Memory B cell (primary cell): ENCODE measurements around the gene REEP3.
"Not testable (repeated sequence)": the region's sequence is repeated elsewhere in the genome, so short reads cannot be mapped to it uniquely, and the experiment has no call there.

Experiments used
- ATAC-seq: fragments of 150-1000 bp; cut with Tn5 transposase; 2 replicates; pipeline ENCODE4 v1.10.0; 2021; ENCODE audit warnings: low read depth, mild to moderate bottlenecking, moderate library complexity
- DNase-seq, 2 donors: peaks; one replicate each; pipeline ENCODE4 v3.0.0; 2022; ENCODE audit warnings: low spot score in 2 of 2
- H3K27ac Mint-ChIP-seq: one replicate; pipeline ENCODE4 v1.8.0; 2022; ENCODE audit warnings: mild to moderate bottlenecking, moderate library complexity, mixed read lengths
- H3K27me3 Mint-ChIP-seq: one replicate; pipeline ENCODE4 v1.8.0; 2022; ENCODE audit warnings: mixed read lengths
- H3K36me3 Mint-ChIP-seq: one replicate; pipeline ENCODE4 v1.8.0; 2022; ENCODE audit warnings: mild to moderate bottlenecking, mixed read lengths
- H3K4me1 Mint-ChIP-seq: one replicate; pipeline ENCODE4 v1.8.0; 2022; ENCODE audit warnings: mixed read lengths
- H3K4me3 Mint-ChIP-seq: one replicate; pipeline ENCODE4 v1.8.0; 2022; ENCODE audit warnings: mild to moderate bottlenecking, moderate library complexity, mixed read lengths
- H3K9me3 Mint-ChIP-seq: one replicate; pipeline ENCODE4 v1.8.0; 2022; ENCODE audit warnings: mixed read lengths

REEP3 gene

DNA sequence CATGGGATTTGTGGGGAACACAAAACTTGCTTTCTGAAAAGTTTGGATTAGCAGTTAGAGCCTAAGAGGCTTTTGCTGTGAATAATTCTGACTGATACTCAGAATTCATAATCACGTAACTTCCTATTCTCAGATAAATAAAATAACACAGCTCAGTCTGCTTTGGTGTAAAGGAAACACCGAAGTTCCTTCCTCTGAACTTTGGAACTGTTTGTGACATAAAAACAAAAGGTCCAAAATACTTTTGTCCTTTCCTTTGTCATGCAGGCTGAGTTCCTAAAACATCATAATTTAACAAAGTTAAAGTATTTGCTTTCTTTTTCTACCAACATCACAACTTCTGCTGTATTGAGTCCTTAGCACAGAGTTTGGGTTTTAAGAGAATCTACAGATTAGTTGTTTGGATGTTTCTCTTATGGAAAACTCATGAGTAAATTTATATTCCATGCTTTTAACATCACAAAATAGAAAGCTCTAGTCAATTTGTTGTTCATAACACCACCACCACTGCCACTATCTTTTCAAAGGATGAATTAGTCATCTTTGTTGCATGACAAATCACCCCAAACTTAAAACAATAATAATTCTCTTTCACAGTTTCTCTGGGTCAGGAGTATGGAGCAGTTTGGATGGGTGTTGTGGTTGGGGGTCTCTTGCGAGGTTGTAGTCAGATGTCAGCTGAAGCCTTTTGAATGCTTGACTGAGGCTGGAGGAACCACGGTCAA lies 123.4 kb downstream of the REEP3 start:
- no peaks in the 10 kb centered on the region for H3K9me3 Mint-ChIP-seq
- H3K4me3 Mint-ChIP-seq = no peak overlapping the region
- no peaks in the 10 kb centered on the region for H3K4me1 Mint-ChIP-seq
- H3K36me3 Mint-ChIP-seq = no peaks in the 10 kb centered on the region
- ATAC-seq (no peak), DNase-seq (no peak)
- peaks cover 2% of the 10 kb centered on the region for H3K27me3 Mint-ChIP-seq
- H3K27ac Mint-ChIP-seq = no peak overlapping the region

DNA sequence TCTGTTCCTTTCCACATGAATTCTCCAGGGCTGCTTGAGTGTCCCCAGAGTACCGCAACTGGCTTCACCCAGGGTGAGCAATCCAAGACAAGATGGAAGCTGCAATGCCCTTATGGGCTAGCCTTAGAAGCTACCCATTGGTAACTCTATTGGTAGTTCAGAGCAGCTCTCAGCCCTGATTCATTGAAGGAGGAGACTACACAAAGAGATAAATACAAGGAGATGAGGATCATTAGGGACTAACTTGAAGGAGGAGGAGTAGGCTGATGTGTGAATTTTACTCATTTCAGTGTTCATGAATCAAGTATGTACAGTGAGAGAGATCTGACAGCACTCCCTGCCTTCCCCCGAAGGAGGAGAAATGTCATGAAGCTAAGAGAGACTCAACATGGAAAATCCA lies 124.0 kb downstream of the REEP3 start:
- no peaks in the 10 kb centered on the region for H3K4me1 Mint-ChIP-seq
- ATAC-seq (no peak), DNase-seq (no peak)
- H3K27me3 Mint-ChIP-seq = peaks cover 2% of the 10 kb centered on the region
- H3K27ac Mint-ChIP-seq = no peak overlapping the region
- no peak overlapping the region for H3K4me3 Mint-ChIP-seq
- H3K9me3 Mint-ChIP-seq = no peaks in the 10 kb centered on the region
- no peaks in the 10 kb centered on the region for H3K36me3 Mint-ChIP-seq

DNA sequence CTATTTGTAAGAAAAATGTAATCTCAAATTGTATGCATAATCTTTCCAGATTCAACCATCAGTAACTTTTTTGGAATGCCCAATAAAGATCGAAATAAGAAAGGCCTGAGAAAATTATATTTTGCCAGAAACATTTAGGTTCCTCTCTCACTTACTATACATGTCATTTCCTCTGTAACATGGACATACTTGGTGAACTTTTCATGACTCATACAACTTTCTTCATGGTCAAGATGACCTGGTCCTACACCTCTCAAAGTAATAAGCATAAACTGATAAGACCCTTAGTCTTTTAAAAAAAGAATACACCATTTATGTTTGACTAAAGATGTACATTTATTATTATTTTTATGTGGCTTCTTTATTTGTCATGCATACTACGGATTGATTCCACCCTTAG lies 125.3 kb downstream of the REEP3 start:
- ATAC-seq (no peak), DNase-seq (no peak)
- no peaks in the 10 kb centered on the region for H3K4me1 Mint-ChIP-seq
- H3K4me3 Mint-ChIP-seq = no peak overlapping the region
- H3K9me3 Mint-ChIP-seq = no peaks in the 10 kb centered on the region
- H3K27me3 Mint-ChIP-seq = peaks cover 4% of the 10 kb centered on the region
- no peak overlapping the region for H3K27ac Mint-ChIP-seq
- no peaks in the 10 kb centered on the region for H3K36me3 Mint-ChIP-seq

DNA sequence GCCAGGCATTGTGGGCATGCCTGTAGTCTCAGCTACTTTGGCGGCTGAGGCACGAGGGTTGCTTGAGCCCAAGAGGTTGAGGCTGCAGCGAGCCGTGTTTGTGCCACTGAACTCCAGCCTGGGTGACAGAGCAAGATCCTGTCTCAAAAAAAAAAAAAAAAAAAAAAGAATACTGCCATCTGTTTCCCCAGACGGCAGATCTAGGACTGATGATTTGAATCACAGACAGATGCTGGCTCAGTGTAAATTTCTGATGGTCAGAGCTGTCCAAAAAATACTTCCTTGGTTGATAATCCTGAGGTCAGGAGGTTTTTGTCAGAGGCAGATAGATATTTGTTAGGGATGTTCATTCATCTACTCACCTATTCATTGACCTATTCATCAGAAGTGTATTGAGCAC lies 130.7 kb downstream of the REEP3 start:
- Mint-ChIP-seq H3K27me3 (peaks cover 4% of the 10 kb centered on the region), H3K36me3 (peaks cover 2% of the 10 kb centered on the region), H3K4me1 (no peaks in the 10 kb centered on the region), H3K4me3 (no peak overlapping the region), H3K9me3 (no peaks in the 10 kb centered on the region), H3K27ac (no peak overlapping the region)
- ATAC-seq = no peak
- DNase-seq = no peak

DNA sequence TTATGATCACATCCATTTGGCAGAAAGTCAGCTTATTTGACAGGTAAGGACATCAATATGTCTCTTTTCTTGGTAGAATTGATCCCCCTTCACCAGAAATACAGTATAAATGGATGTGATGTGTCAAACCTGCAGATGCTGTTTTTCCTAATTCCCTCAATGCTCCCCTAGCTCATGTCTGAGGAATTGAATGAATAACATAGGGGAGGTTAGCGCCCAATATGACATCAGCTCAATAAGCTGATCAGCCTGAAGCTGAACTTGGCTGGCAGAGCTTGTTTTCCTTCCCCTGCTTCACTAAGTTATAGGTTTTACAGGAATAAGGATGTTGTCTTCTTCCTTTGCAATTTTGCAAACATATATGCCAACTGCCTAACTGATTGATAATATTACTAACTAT lies 132.5 kb downstream of the REEP3 start:
- H3K36me3 Mint-ChIP-seq = peaks cover 2% of the 10 kb centered on the region
- no peak overlapping the region for H3K4me3 Mint-ChIP-seq
- peaks cover 2% of the 10 kb centered on the region for H3K27me3 Mint-ChIP-seq
- H3K27ac Mint-ChIP-seq = no peak overlapping the region
- DNase-seq = no peak
- H3K4me1 Mint-ChIP-seq = no peaks in the 10 kb centered on the region
- H3K9me3 Mint-ChIP-seq = no peaks in the 10 kb centered on the region
- no peak for ATAC-seq

DNA sequence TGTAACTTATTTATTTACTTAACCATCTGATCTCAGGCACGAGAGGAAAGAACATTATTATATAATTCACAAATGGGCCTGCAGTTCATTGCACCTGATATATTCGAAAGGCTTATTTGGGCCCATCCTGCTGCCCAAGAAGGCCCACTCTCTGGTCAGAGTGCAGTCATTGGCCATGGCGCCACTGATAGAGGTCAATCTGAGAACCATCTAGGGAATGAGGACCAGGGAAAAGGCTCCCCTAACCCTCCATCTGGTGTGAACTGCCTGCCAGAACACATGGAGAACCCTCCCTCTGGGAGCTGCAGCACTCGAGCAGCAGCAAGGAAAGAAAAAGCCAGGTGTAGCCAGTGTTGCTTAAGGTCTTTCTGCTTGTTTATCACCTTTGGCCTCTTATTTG lies 136.6 kb downstream of the REEP3 start:
- Mint-ChIP-seq H3K4me3 (no peak overlapping the region), H3K36me3 (peaks cover 2% of the 10 kb centered on the region), H3K9me3 (no peaks in the 10 kb centered on the region), H3K4me1 (no peaks in the 10 kb centered on the region), H3K27ac (no peak overlapping the region), H3K27me3 (no peaks in the 10 kb centered on the region)
- ATAC-seq (no peak), DNase-seq (no peak)

DNA sequence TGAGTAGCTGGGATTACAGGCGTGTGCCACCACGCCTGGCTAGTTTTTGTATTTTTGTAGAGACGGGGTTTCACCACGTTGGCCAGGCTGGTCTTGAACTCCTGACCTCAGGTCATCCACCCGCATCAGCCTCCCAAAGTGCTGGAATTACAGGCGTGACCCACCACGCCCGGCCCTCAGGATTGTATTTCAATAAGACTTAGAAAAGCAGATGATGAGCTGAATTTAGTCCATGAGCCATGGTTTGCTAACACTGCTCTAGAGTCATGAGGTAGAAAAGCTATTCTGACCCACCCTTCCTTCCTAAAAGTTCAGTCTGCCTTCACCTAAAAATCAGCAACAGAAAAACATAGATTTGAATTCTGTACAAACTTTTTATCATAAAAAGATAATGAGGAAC lies 139.7 kb downstream of the REEP3 start:
- not testable (repeated sequence) for H3K27me3 Mint-ChIP-seq, H3K36me3 Mint-ChIP-seq, H3K9me3 Mint-ChIP-seq, ATAC-seq, H3K27ac Mint-ChIP-seq, H3K4me1 Mint-ChIP-seq, DNase-seq, H3K4me3 Mint-ChIP-seq

DNA sequence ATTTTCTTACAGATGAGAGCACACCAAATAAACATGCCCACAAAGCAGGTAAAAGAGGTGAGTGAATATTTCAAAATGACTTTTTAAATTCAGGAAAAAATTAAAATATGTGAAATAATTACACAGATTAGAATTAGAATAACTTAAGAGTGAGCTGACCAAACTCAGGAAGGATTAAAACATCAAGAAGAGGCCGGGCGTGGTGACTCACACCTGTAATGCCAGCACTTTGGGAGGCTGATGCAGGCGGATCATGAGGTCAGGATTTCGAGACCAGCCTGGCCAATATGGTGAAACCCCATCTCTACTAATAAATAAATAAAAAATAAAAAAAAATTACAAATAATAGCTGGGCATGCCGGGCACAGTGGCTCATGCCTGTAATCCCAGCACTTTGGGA lies 140.1 kb downstream of the REEP3 start:
- Mint-ChIP-seq H3K4me3 (no peak overlapping the region), H3K27me3 (no peaks in the 10 kb centered on the region), H3K9me3 (no peaks in the 10 kb centered on the region), H3K27ac (no peak overlapping the region), H3K4me1 (no peaks in the 10 kb centered on the region), H3K36me3 (no peaks in the 10 kb centered on the region)
- DNase-seq = no peak
- ATAC-seq = no peak

- Mint-ChIP-seq H3K9me3 (no peaks in the 10 kb centered on the region), H3K4me3 (no peak overlapping the region), H3K36me3 (no peaks in the 10 kb centered on the region), H3K4me1 (no peaks in the 10 kb centered on the region), H3K27ac (no peak overlapping the region), H3K27me3 (no peaks in the 10 kb centered on the region)
- DNase-seq = no peak
- ATAC-seq = no peak
Observed at GRCh38 chr10:63664341-63664885, 143.2 kb downstream of the REEP3 start.

DNA sequence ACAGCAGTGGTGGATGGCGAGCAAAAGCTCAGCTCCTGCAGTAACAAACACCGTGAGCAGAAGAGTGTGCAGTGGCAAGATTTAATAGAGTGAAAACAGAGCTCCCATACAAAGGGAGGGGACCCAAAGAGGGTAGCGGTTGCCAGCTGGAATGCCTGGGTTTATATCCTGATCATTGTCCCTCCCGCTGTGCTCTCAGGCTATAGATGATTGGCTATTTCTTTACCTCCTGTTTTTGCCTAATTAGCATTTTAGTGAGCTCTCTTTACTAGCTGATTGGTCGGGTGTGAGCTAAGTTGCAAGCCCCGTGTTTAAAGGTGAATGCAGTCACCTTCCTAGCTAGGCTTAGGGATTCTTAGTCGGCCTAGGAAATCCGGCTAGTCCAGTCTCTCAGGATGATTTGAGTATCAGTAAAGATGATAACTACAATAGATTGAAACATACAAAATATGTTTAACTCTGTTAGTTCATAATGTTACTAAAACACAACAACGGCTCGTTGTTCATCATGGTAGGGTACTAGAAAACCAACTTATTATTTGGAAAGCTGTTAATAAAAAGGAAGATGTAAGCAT lies 143.9 kb downstream of the REEP3 start:
- H3K27ac Mint-ChIP-seq, H3K4me1 Mint-ChIP-seq, ATAC-seq, H3K36me3 Mint-ChIP-seq, H3K9me3 Mint-ChIP-seq, H3K27me3 Mint-ChIP-seq, DNase-seq, H3K4me3 Mint-ChIP-seq: not testable (repeated sequence)

DNA sequence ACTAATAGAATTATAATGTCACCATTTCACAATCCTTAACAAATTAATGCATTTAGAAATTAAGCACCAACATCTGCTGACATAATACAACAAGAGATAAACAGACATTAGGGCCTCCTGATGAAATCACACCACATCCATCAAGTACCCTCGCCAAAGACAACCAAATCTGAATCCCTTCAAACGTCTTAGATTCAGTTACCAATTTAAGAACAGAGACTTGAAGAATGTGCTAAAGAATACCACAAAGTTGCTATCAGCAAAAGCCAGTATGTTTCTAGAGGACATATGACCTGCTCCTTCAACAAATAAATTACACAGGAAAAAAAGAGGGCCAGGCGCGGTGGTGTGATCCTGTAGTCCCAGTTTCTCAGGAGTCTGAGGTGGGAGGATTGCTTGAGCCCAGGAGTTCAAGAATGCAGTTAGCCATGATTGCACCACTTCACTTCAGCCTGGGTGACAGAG lies 144.5 kb downstream of the REEP3 start:
- Mint-ChIP-seq H3K27ac (no peak overlapping the region), H3K36me3 (no peaks in the 10 kb centered on the region), H3K9me3 (no peaks in the 10 kb centered on the region), H3K27me3 (no peaks in the 10 kb centered on the region), H3K4me3 (no peak overlapping the region), H3K4me1 (peaks cover 5% of the 10 kb centered on the region)
- ATAC-seq (no peak), DNase-seq (no peak)

DNA sequence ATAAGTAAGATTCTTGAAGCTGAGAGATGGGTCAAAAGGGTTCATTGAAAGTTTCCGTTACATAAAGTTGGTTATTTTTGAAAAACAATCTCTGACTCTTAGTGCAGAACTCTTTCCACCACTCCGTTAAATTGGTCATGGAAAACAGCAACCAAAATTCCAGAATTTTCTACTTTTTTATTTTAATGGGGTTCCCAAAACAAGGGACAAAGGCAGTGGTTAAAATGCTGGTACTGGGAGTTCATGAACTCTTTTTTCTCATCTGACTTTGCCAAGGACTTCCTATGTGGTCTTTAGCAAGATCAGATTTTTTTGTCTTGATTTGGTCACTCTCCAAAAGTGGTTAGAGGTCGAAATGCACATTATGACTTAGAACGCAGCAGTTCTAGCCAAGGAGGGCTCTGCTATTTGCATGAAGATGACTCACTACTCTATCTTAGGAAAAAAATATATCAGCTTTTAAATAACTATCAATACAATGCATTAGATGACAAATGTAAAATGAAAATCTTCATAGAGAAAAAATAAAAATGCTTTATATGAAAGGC lies 145.7 kb downstream of the REEP3 start:
- Mint-ChIP-seq H3K27ac (no peak overlapping the region), H3K27me3 (peaks cover 3% of the 10 kb centered on the region), H3K4me3 (no peak overlapping the region), H3K9me3 (no peaks in the 10 kb centered on the region), H3K36me3 (no peaks in the 10 kb centered on the region), H3K4me1 (peaks cover 5% of the 10 kb centered on the region)
- ATAC-seq = no peak
- DNase-seq = no peak

GRCh38 chr10:63667596-63668480 lies 146.6 kb downstream of the REEP3 start:
- Mint-ChIP-seq H3K36me3 (no peaks in the 10 kb centered on the region), H3K27me3 (peaks cover 3% of the 10 kb centered on the region), H3K9me3 (no peaks in the 10 kb centered on the region), H3K27ac (no peak overlapping the region), H3K4me1 (peaks cover 5% of the 10 kb centered on the region), H3K4me3 (no peak overlapping the region)
- ATAC-seq (no peak), DNase-seq (no peak)
